ENCODE measurements around the gene FBXW8.

Gene FBXW8

DNA sequence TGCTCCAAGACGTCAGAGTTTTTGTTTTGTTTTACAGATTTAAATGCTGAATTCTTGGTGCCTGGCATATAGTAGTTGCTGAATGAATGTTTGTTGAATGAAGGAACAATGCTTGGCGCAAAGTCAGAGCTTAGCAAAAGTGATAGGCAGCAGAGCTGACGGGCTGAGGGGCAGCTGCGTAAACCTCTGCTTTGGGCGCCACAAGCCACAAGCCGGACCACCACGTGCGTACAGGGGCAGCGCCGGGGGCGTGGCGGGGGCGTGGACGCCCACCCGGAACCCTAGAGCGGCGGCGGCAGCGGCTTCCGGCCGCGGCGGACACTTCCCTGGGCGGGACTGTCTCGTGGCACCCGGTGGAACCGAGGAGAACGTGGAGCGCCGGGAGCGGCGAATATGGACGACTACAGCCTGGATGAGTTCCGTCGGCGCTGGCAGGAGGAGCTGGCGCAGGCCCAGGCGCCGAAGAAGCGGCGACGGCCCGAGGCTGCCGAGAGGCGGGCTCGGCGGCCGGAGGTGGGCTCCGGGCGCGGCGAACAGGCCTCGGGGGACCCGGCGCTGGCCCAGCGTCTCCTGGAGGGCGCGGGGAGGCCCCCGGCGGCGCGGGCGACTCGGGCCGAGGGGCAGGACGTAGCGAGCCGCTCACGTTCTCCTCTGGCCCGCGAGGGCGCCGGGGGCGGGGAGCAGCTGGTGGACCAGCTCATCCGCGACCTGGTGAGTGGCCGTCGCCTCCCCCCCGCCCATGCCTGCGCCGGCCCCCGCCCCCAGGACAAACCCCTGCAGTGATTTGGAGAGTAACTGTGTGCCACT, at the start of gene FBXW8:
TSS of gene FBXW8 (plus strand) at position 306 of the 807 bp plus-strand sequence. CDS start at position 394, 88 bp downstream.
- TF ChIP-seq, protein P1, sequence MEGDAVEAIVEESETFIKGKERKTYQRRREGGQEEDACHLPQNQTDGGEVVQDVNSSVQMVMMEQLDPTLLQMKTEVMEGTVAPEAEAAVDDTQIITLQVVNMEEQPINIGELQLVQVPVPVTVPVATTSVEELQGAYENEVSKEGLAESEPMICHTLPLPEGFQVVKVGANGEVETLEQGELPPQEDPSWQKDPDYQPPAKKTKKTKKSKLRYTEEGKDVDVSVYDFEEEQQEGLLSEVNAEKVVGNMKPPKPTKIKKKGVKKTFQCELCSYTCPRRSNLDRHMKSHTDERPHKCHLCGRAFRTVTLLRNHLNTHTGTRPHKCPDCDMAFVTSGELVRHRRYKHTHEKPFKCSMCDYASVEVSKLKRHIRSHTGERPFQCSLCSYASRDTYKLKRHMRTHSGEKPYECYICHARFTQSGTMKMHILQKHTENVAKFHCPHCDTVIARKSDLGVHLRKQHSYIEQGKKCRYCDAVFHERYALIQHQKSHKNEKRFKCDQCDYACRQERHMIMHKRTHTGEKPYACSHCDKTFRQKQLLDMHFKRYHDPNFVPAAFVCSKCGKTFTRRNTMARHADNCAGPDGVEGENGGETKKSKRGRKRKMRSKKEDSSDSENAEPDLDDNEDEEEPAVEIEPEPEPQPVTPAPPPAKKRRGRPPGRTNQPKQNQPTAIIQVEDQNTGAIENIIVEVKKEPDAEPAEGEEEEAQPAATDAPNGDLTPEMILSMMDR (IDR thresholded peaks at IDR 0.05; ENCODE audit: low read depth, low read length, missing control alignments): no peak
- DNase-seq (ENCODE audit: extremely low read depth, low read depth): peak; percentile 25
- peak within 1 kb of the TSS; percentile 65 for H3K4me3 ChIP-seq (replicated peaks; ENCODE audit: low read depth, low read length)

GRCh38 chr12:116861320-116861719, 49.4 kb upstream of the FBXW8 start:
- TF ChIP-seq, protein P1 (IDR thresholded peaks at IDR 0.05; ENCODE audit: low read depth, low read length, missing control alignments): no peak
- DNase-seq (ENCODE audit: extremely low read depth, low read depth): peak; percentile 43
- 0 out of 2 replicates have a peak overlapping the region, but pooled peaks have one; percentile 9 for H3K4me3 ChIP-seq (replicated peaks; ENCODE audit: low read depth, low read length)

- no peak for DNase-seq (ENCODE audit: extremely low read depth, low read depth)
Measured at GRCh38 chr12:116862167-116862566, 48.6 kb upstream of the FBXW8 start.

DNA sequence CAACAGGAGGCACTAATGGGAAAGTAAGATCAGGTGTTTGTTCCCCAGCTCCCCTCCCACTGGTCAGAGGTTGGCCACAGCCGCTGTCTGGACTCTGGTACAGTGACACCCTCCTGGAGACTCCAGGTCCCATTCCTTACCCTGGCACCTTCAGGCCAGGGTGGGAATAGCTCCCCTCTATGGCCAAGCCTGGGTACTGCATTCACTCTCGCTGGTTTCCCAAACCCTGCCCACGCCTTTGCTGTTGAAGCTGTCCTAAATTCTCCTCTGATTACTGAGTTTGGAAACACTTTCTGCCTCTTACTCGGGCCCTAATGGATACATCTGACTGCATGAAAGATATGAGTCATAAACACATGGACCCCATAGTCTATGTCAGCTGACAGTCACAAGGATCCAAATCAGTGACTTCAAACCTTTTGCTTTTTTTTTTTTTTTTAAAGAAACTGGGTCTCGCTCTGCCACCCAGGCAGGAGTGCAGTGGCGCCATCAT, 47.4 kb upstream of the FBXW8 start:
- TF ChIP-seq, protein P1 (IDR thresholded peaks at IDR 0.05; ENCODE audit: low read depth, low read length, missing control alignments): peak; percentile 82
- H3K4me3 ChIP-seq (replicated peaks; ENCODE audit: low read depth, low read length): no peak overlapping the region
- peak; percentile 35 for DNase-seq (ENCODE audit: extremely low read depth, low read depth)

More at GRCh38 chr12:116862167-116862566, 48.6 kb upstream of the FBXW8 start:
- TF ChIP-seq, protein P1 (IDR thresholded peaks at IDR 0.05; ENCODE audit: low read depth, low read length, missing control alignments): no peak
- no peak overlapping the region for H3K4me3 ChIP-seq (replicated peaks; ENCODE audit: low read depth, low read length)

DNA sequence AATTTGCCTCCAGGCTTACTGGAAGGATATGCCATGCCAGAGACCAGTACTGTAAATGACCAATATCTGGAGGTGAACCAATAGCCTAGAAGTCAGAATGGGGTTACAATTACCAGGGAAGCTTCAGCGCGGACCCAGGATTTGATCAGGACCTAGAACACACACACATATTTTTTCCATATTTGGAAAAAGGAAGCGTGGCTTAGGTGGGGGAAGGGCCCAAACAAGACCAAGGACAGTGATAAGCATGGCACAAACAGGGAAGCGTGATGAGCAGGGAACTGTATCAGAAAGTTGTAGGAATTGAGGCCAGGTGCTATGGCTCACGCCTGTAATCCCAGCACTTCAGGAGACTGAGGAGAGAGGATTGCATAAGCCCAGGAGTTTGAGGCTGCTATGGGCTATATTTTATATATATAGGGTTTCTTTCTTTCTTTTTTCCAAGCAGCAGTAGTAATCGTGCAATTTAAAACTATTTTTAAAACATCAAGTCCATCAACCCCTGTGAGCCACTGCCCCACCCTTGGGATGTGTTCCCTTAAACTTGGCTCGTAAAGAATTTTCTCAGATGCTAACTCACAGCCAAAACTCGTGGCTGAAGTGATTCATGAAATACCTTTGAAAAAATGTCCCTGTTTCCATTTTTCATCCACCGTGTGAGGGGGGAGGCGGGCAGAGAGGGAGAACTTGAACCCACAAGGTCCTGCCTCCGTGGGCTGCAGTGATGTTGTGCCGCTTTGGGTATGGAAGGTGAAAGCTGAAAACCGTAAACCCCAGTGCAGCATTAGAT, 46.2 kb upstream of the FBXW8 start:
- TF ChIP-seq, protein P1 (IDR thresholded peaks at IDR 0.05; ENCODE audit: low read depth, low read length, missing control alignments): no peak
- DNase-seq (ENCODE audit: extremely low read depth, low read depth): no peak
- no peak overlapping the region for H3K4me3 ChIP-seq (replicated peaks; ENCODE audit: low read depth, low read length)

DNA sequence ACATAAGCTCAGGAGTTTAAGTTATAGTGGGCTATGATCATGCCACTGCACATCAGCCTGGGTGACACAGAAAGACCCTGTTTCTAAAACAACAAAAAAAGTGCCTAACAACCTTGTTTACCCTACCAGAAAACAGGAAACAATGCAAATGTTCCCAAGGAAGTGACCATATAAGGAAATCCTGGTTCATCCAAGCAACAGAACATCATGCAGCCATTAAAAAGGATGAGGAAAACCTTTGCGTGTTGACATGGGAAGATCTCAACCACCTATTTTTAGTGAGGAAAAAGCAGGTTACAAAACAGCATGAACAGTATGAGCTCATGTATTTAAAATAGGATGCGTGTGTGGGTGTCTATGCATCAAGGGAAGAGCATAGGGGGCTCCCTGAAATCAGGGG, 43.2 kb upstream of the FBXW8 start:
- TF ChIP-seq, protein P1 (IDR thresholded peaks at IDR 0.05; ENCODE audit: low read depth, low read length, missing control alignments): no peak
- DNase-seq (ENCODE audit: extremely low read depth, low read depth): no peak
- H3K4me3 ChIP-seq (replicated peaks; ENCODE audit: low read depth, low read length): no peak overlapping the region
